NCI-H1105 treated with DMSO at 0.1 percent for 48 hours (cell line): Measurements from ENCODE around the gene TRMT5.
A peak's percentile ranks its signal among the peaks of the same experiment; 100 is the strongest.

Experiments used
- DNase-seq: peaks from one replicate; lab custom pipeline; 2025; lab: John Stamatoyannopoulos, UW

Gene TRMT5

GRCh38 chr14:60980811-60981632 is at the start of gene TRMT5, which contains the start of gene SLC38A6:
Gene TRMT5, minus strand, starts transcription at chr14:60981079. Its CDS starts 106 bp downstream, at chr14:60980973.
Gene SLC38A6, plus strand, starts transcription at chr14:60981245. Its CDS starts 33 bp downstream, at chr14:60981278.
- DNase-seq: peak; percentile 93

GRCh38 chr14:61026526-61026925 is 45.6 kb upstream of the TRMT5 start:
- no peak for DNase-seq

GRCh38 chr14:61025251-61026223 is 44.7 kb upstream of the TRMT5 start:
- peak; percentile 83 for DNase-seq

- no peak for DNase-seq
Observed at GRCh38 chr14:61019537-61019936, 38.7 kb upstream of the TRMT5 start.

GRCh38 chr14:61003571-61003970 is 22.7 kb upstream of the TRMT5 start:
- DNase-seq: no peak

- DNase-seq: no peak
Observed at GRCh38 chr14:60999536-60999935, 18.7 kb upstream of the TRMT5 start.

GRCh38 chr14:60998617-60999016 is 17.7 kb upstream of the TRMT5 start:
- no peak for DNase-seq

GRCh38 chr14:60989599-60989998 is 8.7 kb upstream of the TRMT5 start:
- DNase-seq: no peak

- DNase-seq: no peak
Observed at GRCh38 chr14:60986500-60986899, 5.6 kb upstream of the TRMT5 start.

- DNase-seq: no peak
Observed at GRCh38 chr14:60984196-60984595, 3.3 kb upstream of the TRMT5 start.

- DNase-seq: no peak
Observed at GRCh38 chr14:60981633-60982455, 965 bp upstream of the TRMT5 start.

GRCh38 chr14:60977847-60978246 is 3.0 kb downstream of the TRMT5 start:
- peak; percentile 70 for DNase-seq

GRCh38 chr14:60975551-60975950 is 5.3 kb downstream of the TRMT5 start:
- DNase-seq: peak; percentile 7

- DNase-seq: no peak
Observed at GRCh38 chr14:60974090-60974651, 6.7 kb downstream of the TRMT5 start.

- no peak for DNase-seq
Observed at GRCh38 chr14:60973070-60973469, 7.8 kb downstream of the TRMT5 start.

- no peak for DNase-seq
Observed at GRCh38 chr14:60972295-60972694, 8.6 kb downstream of the TRMT5 start.

GRCh38 chr14:60971271-60971670 is 9.6 kb downstream of the TRMT5 start:
- DNase-seq: no peak

GRCh38 chr14:60970146-60970545 is 10.7 kb downstream of the TRMT5 start:
- DNase-seq: no peak

- DNase-seq: no peak
Observed at GRCh38 chr14:60968671-60969070, 12.2 kb downstream of the TRMT5 start.

GRCh38 chr14:60968099-60968498 is 12.8 kb downstream of the TRMT5 start:
- DNase-seq: no peak

GRCh38 chr14:60965402-60965801 is 15.5 kb downstream of the TRMT5 start:
- no peak for DNase-seq
